ENCODE data around the gene BCLAF1. TPM values are rescaled to one million over a fixed set of nuclear protein-coding genes. Genes with fewer than 3 reads are reported as not detected.

Gene BCLAF1
- total RNA-seq, 2 donors from 2014 or later = 83.0 to 136 TPM

DNA sequence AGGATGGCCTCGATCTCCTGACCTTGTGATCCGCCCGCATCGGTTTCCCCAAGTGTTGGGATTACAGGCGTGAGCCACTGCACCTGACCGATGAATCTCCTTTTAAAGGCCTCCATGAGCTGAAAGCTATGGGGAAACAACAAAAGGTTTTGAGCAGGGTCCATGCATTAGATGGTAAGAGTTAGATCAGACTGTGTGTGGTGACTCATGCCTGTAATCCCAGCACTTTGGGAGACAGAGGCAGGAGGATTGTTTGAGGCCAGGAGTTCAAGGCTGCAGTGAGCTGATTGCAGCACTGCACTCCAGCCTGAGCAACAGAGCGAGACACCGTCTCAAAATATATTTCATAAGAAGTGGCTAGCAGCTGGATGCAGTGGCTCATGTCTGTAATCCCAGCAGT is 41.0 kb upstream of the BCLAF1 start:
- Histone ChIP-seq H3K9me3 (no peaks in the 10 kb centered on the region), H3K4me1 (replicated peaks) (no peaks in the 10 kb centered on the region), H3K4me3 (no peak overlapping the region), H3K27me3 (replicated peaks; ENCODE audit: insufficient read depth) (no peaks in the 10 kb centered on the region), H3K36me3 (no peaks in the 10 kb centered on the region), H3K27ac (no peak overlapping the region)
- 96% methylated on average over 8 of the region's 8 CpGs for WGBS
- intact Hi-C loops (cut with DNase I) = no loop called here
- TF ChIP-seq POLR2A (IDR thresholded peaks at IDR 0.05) (no peak), POLR2AphosphoS5 (IDR thresholded peaks at IDR 0.05) (no peak)
- TF ChIP-seq, protein P1, sequence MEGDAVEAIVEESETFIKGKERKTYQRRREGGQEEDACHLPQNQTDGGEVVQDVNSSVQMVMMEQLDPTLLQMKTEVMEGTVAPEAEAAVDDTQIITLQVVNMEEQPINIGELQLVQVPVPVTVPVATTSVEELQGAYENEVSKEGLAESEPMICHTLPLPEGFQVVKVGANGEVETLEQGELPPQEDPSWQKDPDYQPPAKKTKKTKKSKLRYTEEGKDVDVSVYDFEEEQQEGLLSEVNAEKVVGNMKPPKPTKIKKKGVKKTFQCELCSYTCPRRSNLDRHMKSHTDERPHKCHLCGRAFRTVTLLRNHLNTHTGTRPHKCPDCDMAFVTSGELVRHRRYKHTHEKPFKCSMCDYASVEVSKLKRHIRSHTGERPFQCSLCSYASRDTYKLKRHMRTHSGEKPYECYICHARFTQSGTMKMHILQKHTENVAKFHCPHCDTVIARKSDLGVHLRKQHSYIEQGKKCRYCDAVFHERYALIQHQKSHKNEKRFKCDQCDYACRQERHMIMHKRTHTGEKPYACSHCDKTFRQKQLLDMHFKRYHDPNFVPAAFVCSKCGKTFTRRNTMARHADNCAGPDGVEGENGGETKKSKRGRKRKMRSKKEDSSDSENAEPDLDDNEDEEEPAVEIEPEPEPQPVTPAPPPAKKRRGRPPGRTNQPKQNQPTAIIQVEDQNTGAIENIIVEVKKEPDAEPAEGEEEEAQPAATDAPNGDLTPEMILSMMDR (IDR thresholded peaks at IDR 0.05) = no peak
- no peak for DNase-seq (ENCODE audit: low spot score)

DNA sequence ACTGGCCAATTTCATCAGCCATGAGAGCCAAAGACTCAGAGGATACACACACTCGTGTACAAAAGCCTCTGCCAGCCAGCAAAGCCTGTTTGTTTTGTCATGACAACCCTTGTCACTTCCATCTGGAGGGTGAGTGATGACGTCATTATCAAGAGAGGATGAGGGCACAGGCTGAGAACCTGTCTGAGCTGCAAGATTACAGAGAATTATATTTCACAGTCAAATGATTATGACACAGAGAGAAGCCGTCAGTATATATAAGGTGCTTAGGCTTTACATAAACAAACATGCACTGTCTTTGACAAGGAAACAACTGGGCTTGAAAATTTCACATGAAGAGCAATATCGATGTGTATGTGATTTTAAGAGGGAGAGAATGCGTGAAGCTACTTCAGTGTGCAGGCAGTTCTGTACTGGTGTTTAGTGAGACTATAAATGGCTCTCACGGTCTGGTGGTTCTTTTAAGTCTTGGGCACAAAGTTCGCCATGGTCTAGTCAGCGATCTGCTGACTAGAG is 36.5 kb upstream of the BCLAF1 start:
- no peak for TF ChIP-seq POLR2A (IDR thresholded peaks at IDR 0.05)
- TF ChIP-seq, protein P1 (IDR thresholded peaks at IDR 0.05) = no peak
- TF ChIP-seq POLR2AphosphoS5 (IDR thresholded peaks at IDR 0.05) = peak; percentile 83
- intact Hi-C loops (cut with DNase I) = loop anchor here (10.0 kb wide), 1 partner anchor 219 kb away; no protein-coding TSS in a partner anchor

DNA sequence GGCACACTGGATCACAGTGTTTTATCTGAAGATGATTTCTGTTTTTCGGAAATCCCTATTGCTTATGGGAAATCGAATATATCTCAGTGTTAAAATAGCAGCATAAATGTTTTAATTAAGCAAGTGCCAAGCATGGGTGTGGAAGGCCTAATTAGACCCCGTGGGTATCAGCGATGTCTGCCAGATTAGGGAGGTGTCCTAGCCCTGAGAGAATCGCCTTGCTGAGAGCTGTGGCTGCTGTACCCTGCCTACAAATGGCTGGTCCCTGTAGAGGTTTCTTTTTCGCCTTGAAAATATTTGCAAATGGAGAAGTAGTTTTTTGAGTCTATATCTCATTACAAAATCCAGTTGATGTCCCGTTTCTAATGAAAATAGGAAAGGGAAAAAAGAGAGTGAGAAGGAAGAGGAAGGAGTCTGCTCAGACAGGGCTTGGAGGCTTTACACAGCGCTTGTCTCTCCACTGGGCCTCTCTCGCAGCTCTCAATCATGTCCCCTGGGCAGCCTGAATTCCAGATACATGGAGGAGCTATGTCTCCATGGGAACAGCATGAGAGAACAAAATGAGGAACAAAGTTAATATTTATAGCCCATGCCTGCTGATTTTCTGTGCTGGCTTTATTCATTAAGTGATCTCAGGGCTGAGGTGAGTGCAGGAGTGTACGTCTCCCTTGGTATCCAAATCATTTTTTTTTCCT is 35.2 kb upstream of the BCLAF1 start:
- 78% methylated on average over 10 of the region's 10 CpGs for WGBS
- no peak for TF ChIP-seq POLR2AphosphoS5 (IDR thresholded peaks at IDR 0.05)
- Histone ChIP-seq H3K27me3 (replicated peaks; ENCODE audit: insufficient read depth) (no peaks in the 10 kb centered on the region), H3K27ac (peak overlapping the region; percentile 25 to 47), H3K36me3 (no peaks in the 10 kb centered on the region), H3K4me3 (no peak overlapping the region), H3K9me3 (no peaks in the 10 kb centered on the region), H3K4me1 (replicated peaks) (peaks cover 3% of the 10 kb centered on the region)
- DNase-seq (ENCODE audit: low spot score) = no peak
- intact Hi-C loops (cut with DNase I) = loop anchor here (10.0 kb wide), 1 partner anchor 220 kb away; no protein-coding TSS in a partner anchor

More for the DNA sequence above, 36.5 kb upstream of the BCLAF1 start:
- DNase-seq (ENCODE audit: low spot score) = peak; percentile 51
- 39% methylated on average over 8 of the region's 8 CpGs for WGBS
- Histone ChIP-seq H3K27me3 (replicated peaks; ENCODE audit: insufficient read depth) (no peaks in the 10 kb centered on the region), H3K4me3 (no peak overlapping the region), H3K27ac (peak overlapping the region; percentile 25 to 47), H3K36me3 (no peaks in the 10 kb centered on the region), H3K4me1 (replicated peaks) (peaks cover 3% of the 10 kb centered on the region), H3K9me3 (no peaks in the 10 kb centered on the region)

DNA sequence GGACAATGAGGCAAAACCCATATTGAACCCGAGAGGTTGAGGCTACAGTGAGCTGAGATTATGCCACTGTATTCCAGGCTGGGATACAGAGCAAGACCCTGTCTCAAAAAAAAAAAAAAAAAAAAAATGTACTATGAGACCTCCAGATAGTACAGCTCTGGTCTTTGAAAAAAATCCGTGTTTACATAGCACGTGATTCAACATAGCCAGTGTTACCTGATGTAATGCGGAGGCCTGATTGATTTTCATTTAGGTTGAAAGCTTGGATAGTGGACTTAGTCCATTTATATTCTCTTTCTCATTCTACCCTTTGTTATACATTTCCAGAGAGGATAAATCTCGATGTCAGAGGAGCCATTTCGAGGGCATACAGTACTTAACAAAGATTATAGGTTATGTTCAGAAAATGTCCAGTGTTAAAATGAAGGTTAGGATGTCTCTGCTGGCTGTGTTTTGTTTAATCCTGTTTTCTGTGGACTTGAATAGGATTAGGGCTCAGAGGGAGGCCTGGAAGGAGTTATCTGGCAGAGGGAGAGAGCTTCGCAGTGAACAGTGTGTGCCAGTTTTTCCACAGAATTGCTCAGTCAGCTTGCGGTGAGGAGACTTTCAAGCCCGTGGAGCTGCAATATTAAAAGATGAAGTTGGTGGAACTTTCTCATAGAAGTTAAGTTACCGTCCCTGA is 33.9 kb upstream of the BCLAF1 start:
- 60% methylated on average over 10 of the region's 10 CpGs for WGBS
- no peak overlapping the region for H3K4me3 ChIP-seq
- H3K27ac ChIP-seq = no peak overlapping the region
- no peak for DNase-seq (ENCODE audit: low spot score)
- TF ChIP-seq POLR2AphosphoS5 (IDR thresholded peaks at IDR 0.05) (no peak), POLR2A (IDR thresholded peaks at IDR 0.05) (no peak)
- TF ChIP-seq, protein P1 (IDR thresholded peaks at IDR 0.05) = no peak
- intact Hi-C loops (cut with DNase I) = loop anchor here (10.0 kb wide), 1 partner anchor 221 kb away; no protein-coding TSS in a partner anchor
- no peaks in the 10 kb centered on the region for H3K27me3 ChIP-seq (replicated peaks; ENCODE audit: insufficient read depth)
- peaks cover 3% of the 10 kb centered on the region for H3K4me1 ChIP-seq (replicated peaks)
- H3K36me3 ChIP-seq = no peaks in the 10 kb centered on the region
- no peaks in the 10 kb centered on the region for H3K9me3 ChIP-seq

DNA sequence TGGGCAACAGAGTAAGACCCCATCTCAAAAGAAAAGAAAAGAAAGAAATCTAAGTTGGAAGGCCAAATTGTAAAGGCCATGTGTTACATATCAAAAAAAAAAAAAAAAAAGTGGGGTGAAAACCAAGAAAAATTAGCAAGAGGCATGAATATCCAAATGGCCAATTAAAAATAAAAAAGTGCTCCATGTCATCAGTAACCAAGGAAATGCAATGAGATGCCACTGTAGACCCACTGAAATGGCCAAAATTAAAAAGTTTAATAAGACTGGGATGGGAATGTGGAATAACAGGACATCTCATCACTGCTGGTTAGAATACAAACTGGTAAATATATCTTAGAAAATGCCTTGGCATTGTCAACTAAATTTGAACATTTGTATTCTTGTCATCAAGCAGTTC is 30.1 kb upstream of the BCLAF1 start:
- DNase-seq (ENCODE audit: low spot score) = no peak
- no peaks in the 10 kb centered on the region for H3K27me3 ChIP-seq (replicated peaks; ENCODE audit: insufficient read depth)
- H3K9me3 ChIP-seq = no peaks in the 10 kb centered on the region
- no peak overlapping the region for H3K27ac ChIP-seq
- intact Hi-C loops (cut with DNase I) = loop anchor here (5.0 to 10.0 kb wide), 4 partner anchors 75 to 812 kb away; no protein-coding TSS in a partner anchor
- H3K36me3 ChIP-seq = no peaks in the 10 kb centered on the region
- H3K4me3 ChIP-seq = no peak overlapping the region
- no peaks in the 10 kb centered on the region for H3K4me1 ChIP-seq (replicated peaks)
- TF ChIP-seq POLR2AphosphoS5 (IDR thresholded peaks at IDR 0.05) (no peak), POLR2A (IDR thresholded peaks at IDR 0.05) (no peak)
- TF ChIP-seq, protein P1 (IDR thresholded peaks at IDR 0.05) = no peak
